HL-60/S4 (cell line): Measurements from ENCODE around the gene YY1AP1.
"Not testable (repeated sequence)": the region's sequence is repeated elsewhere in the genome, so short reads cannot be mapped to it uniquely, and the experiment has no call there.

Experiments
- in situ Hi-C: fragments of 300-500 bp; cut with MboI; formaldehyde crosslinking; loops from 2 replicates; pipeline ENCODE4 v1.14.3; 2022; ENCODE audit warnings: low sequenced_read_pairs

Gene YY1AP1

GRCh38 chr1:155688324-155689080 lies at the start of gene YY1AP1:
TSS of gene YY1AP1 (minus strand) at chr1:155688774. CDS start at chr1:155680436, 8,338 bp downstream.
- in situ Hi-C loops: no loop called here

- in situ Hi-C loops: no loop called here
These were observed 40.7 kb upstream of the YY1AP1 start for GRCh38 chr1:155729031-155729898.

- in situ Hi-C loops: no loop called here
These were observed 36.6 kb upstream of the YY1AP1 start for GRCh38 chr1:155725142-155725541.

GRCh38 chr1:155719703-155720102 lies 31.1 kb upstream of the YY1AP1 start:
- in situ Hi-C loops: no loop called here

GRCh38 chr1:155718524-155719115 lies 30.0 kb upstream of the YY1AP1 start:
- in situ Hi-C loops: not testable (repeated sequence)

GRCh38 chr1:155717041-155717440 lies 28.5 kb upstream of the YY1AP1 start:
- in situ Hi-C loops: no loop called here

- in situ Hi-C loops: no loop called here
These were observed 27.2 kb upstream of the YY1AP1 start for GRCh38 chr1:155715777-155716176.

- in situ Hi-C loops: not testable (repeated sequence)
These were observed 26.5 kb upstream of the YY1AP1 start for GRCh38 chr1:155715056-155715455.

- in situ Hi-C loops: no loop called here
These were observed 24.5 kb upstream of the YY1AP1 start for GRCh38 chr1:155713075-155713474.

GRCh38 chr1:155712636-155713035 lies 24.1 kb upstream of the YY1AP1 start:
- in situ Hi-C loops: not testable (repeated sequence)

- in situ Hi-C loops: not testable (repeated sequence)
These were observed 22.9 kb upstream of the YY1AP1 start for GRCh38 chr1:155711457-155711856.

GRCh38 chr1:155709391-155709790 lies 20.8 kb upstream of the YY1AP1 start:
- in situ Hi-C loops: no loop called here

GRCh38 chr1:155706139-155706538 lies 17.6 kb upstream of the YY1AP1 start:
- in situ Hi-C loops: no loop called here

GRCh38 chr1:155704414-155704813 lies 15.8 kb upstream of the YY1AP1 start:
- in situ Hi-C loops: not testable (repeated sequence)

GRCh38 chr1:155703216-155703615 lies 14.6 kb upstream of the YY1AP1 start:
- in situ Hi-C loops: no loop called here

- in situ Hi-C loops: not testable (repeated sequence)
These were observed 13.1 kb upstream of the YY1AP1 start for GRCh38 chr1:155701675-155702074.

GRCh38 chr1:155699062-155699461 lies 10.5 kb upstream of the YY1AP1 start:
- in situ Hi-C loops: not testable (repeated sequence)

- in situ Hi-C loops: no loop called here
These were observed 9.9 kb upstream of the YY1AP1 start for GRCh38 chr1:155698382-155699038.

GRCh38 chr1:155697616-155698015 lies 9.0 kb upstream of the YY1AP1 start:
- in situ Hi-C loops: not testable (repeated sequence)

- in situ Hi-C loops: no loop called here
These were observed 8.5 kb upstream of the YY1AP1 start for GRCh38 chr1:155697046-155697445.

GRCh38 chr1:155696524-155696923 lies 8.0 kb upstream of the YY1AP1 start:
- in situ Hi-C loops: no loop called here
